H9 (cell line): ENCODE measurements around the gene RPS6KB2. TPM values are rescaled to one million over a fixed set of nuclear protein-coding genes. Genes with fewer than 3 reads are reported as not detected.
A peak's percentile ranks its signal among the peaks of the same experiment; 100 is the strongest.

Experiments used
- DNase-seq: peaks from one replicate; pipeline ENCODE4 v3.0.0-alpha.2; 2017
- H2AFZ ChIP-seq: one replicate; pipeline ENCODE4 v1.6.1; 2013; ENCODE audit warnings: mild to moderate bottlenecking, low read length, control low read depth, moderate library complexity
- H2AK5ac ChIP-seq: 2 replicates; pipeline ENCODE4 v1.6.1; 2013; ENCODE audit warnings: low read length, control low read depth, mixed read lengths; ENCODE audit not compliant: insufficient read length
- H2BK120ac ChIP-seq: one replicate; pipeline ENCODE4 v1.6.1; 2013; ENCODE audit warnings: low read depth, mild to moderate bottlenecking, low read length, control low read depth, inconsistent platforms; ENCODE audit not compliant: poor library complexity, severe bottlenecking
- H2BK12ac ChIP-seq: 2 replicates; pipeline ENCODE4 v1.6.1; 2013; ENCODE audit warnings: low read length, control low read depth, mixed read lengths, low read depth; ENCODE audit not compliant: insufficient read length
- H2BK15ac ChIP-seq: 2 replicates; pipeline ENCODE4 v1.6.1; 2013; ENCODE audit warnings: low read depth, low read length, control low read depth
- H2BK20ac ChIP-seq: one replicate; pipeline ENCODE4 v1.6.1; 2013; ENCODE audit warnings: low read depth, mild to moderate bottlenecking, low read length, control low read depth, inconsistent platforms; ENCODE audit not compliant: poor library complexity, severe bottlenecking
- H2BK5ac ChIP-seq: 2 replicates; pipeline ENCODE4 v1.6.1; 2013; ENCODE audit warnings: low read length, control low read depth, mixed read lengths; ENCODE audit not compliant: insufficient read length
- H3K14ac ChIP-seq: 2 replicates; pipeline ENCODE4 v1.6.1; 2013; ENCODE audit warnings: low read length, control low read depth; ENCODE audit not compliant: insufficient read depth
- H3K18ac ChIP-seq: 2 replicates; pipeline ENCODE4 v1.6.1; 2013; ENCODE audit warnings: low read depth, mild to moderate bottlenecking, mixed read lengths, low read length, control low read depth; ENCODE audit not compliant: insufficient read length
- H3K23ac ChIP-seq: 2 replicates; pipeline ENCODE4 v1.6.1; 2013; ENCODE audit warnings: low read length, control low read depth, mixed read lengths, low read depth; ENCODE audit not compliant: insufficient read length
- H3K23me2 ChIP-seq: 2 replicates; pipeline ENCODE4 v1.6.1; 2013; ENCODE audit warnings: low read depth, mild to moderate bottlenecking, mixed read lengths, low read length, control low read depth; ENCODE audit not compliant: insufficient read length, poor library complexity, severe bottlenecking
- H3K27ac ChIP-seq: 2 replicates; pipeline ENCODE4 v1.5.1; 2013; ENCODE audit warnings: low read length, control low read depth, mixed read lengths, low read depth; ENCODE audit not compliant: insufficient read length
- H3K27me3 ChIP-seq: 2 replicates; pipeline ENCODE4 v1.6.1; 2013; ENCODE audit warnings: low read length, control low read depth, inconsistent platforms; ENCODE audit not compliant: insufficient read depth
- H3K4ac ChIP-seq: 2 replicates; pipeline ENCODE4 v1.6.1; 2013; ENCODE audit warnings: low read depth, mild to moderate bottlenecking, control low read depth, inconsistent platforms, low read length, moderate library complexity
- H3K4me1 ChIP-seq: 2 replicates; pipeline ENCODE4 v1.6.1; 2013; ENCODE audit warnings: low read length, control low read depth, inconsistent platforms; ENCODE audit not compliant: insufficient read depth
- H3K4me2 ChIP-seq: 2 replicates; pipeline ENCODE4 v1.6.1; 2013; ENCODE audit warnings: low read length, control low read depth, mixed read lengths; ENCODE audit not compliant: insufficient read length, insufficient read depth
- H3K56ac ChIP-seq: 2 replicates; pipeline ENCODE4 v1.6.1; 2013; ENCODE audit warnings: low read depth, mild to moderate bottlenecking, mixed read lengths, low read length, control low read depth; ENCODE audit not compliant: insufficient read length
- H3K79me1 ChIP-seq: 2 replicates; pipeline ENCODE4 v1.6.1; 2013; ENCODE audit warnings: low read depth, mild to moderate bottlenecking, moderate library complexity, low read length, control low read depth, inconsistent platforms; ENCODE audit not compliant: insufficient read depth, poor library complexity, severe bottlenecking
- H3K79me2 ChIP-seq: 2 replicates; pipeline ENCODE4 v1.6.1; 2013; ENCODE audit warnings: low read length, control low read depth, inconsistent platforms; ENCODE audit not compliant: insufficient read depth
- H3K9ac ChIP-seq: 2 replicates; pipeline ENCODE4 v1.6.1; 2013; ENCODE audit warnings: low read length, control low read depth, mixed read lengths; ENCODE audit not compliant: insufficient read length; ENCODE audit errors: extremely low read depth
- H3K9me3 ChIP-seq: one replicate; pipeline ENCODE4 v1.6.1; 2013; ENCODE audit warnings: low read depth, low read length, inconsistent platforms; ENCODE audit not compliant: control insufficient read depth
- H3T11ph ChIP-seq: one replicate; pipeline ENCODE4 v1.6.1; 2013; ENCODE audit warnings: mild to moderate bottlenecking, low read length, control low read depth, inconsistent platforms
- H4K20me1 ChIP-seq: one replicate; pipeline ENCODE4 v1.6.1; 2013; ENCODE audit not compliant: control insufficient read depth, insufficient read length, insufficient read depth
- H4K5ac ChIP-seq: 2 replicates; pipeline ENCODE4 v1.6.1; 2013; ENCODE audit warnings: low read depth, mild to moderate bottlenecking, mixed read lengths, low read length, control low read depth; ENCODE audit not compliant: insufficient read length
- H4K8ac ChIP-seq: replicated peaks from 2 replicates; pipeline ENCODE4 v1.6.1; 2013; ENCODE audit warnings: low read length, control low read depth, mixed read lengths, low read depth; ENCODE audit not compliant: insufficient read length
- H4K91ac ChIP-seq: 2 replicates; pipeline ENCODE4 v1.6.1; 2013; ENCODE audit warnings: low read depth, mild to moderate bottlenecking, moderate library complexity, mixed read lengths, low read length, control low read depth; ENCODE audit not compliant: insufficient read length
- H3K27ac Mint-ChIP-seq, 3 experiments: 2 replicates in 2 of 3; 3 replicates in 1 of 3; pipeline ENCODE4 v1.8.0; 2020 to 2021; ENCODE audit warnings: mixed read lengths in 3 of 3, mild to moderate bottlenecking in 1 of 3, moderate library complexity in 1 of 3
- H3K27me3 Mint-ChIP-seq: 2 replicates; pipeline ENCODE4 v1.8.0; 2021; ENCODE audit warnings: low read depth, mild to moderate bottlenecking, moderate library complexity, mixed read lengths
- H3K36me3 Mint-ChIP-seq, 3 experiments: 2 replicates in 2 of 3; 3 replicates in 1 of 3; pipeline ENCODE4 v1.8.0; 2020 to 2021; ENCODE audit warnings: low read depth in 3 of 3, mixed read lengths in 3 of 3; ENCODE audit not compliant: insufficient read depth in 1 of 3
- H3K4me1 Mint-ChIP-seq, 2 experiments: 2 replicates each; pipeline ENCODE4 v1.8.0; 2020; ENCODE audit warnings: mixed read lengths in 2 of 2
- H3K4me3 Mint-ChIP-seq, 2 experiments: 2 replicates in 1 of 2; 3 replicates in 1 of 2; pipeline ENCODE4 v1.8.0; 2020 to 2021; ENCODE audit warnings: mild to moderate bottlenecking in 2 of 2, mixed read lengths in 2 of 2, moderate library complexity in 1 of 2
- H3K9me3 Mint-ChIP-seq, 2 experiments: 2 replicates in 1 of 2; 3 replicates in 1 of 2; pipeline ENCODE4 v1.8.0; 2020; ENCODE audit warnings: mild to moderate bottlenecking in 2 of 2, mixed read lengths in 2 of 2, moderate library complexity in 1 of 2
- WGBS: extraction: QIAGEN DNeasy Blood & Tissue Kit; methylation state at CpG from one replicate; pipeline ENCODE4 v1.1.7; 2013; ENCODE audit warnings: missing lambda C conversion rate, low lambda C conversion rate, mixed read lengths; ENCODE audit not compliant: insufficient read length; ENCODE audit errors: extremely low coverage; 5-methylcytosine and 5-hydroxymethylcytosine counted together
- total RNA-seq: library from RNA; stranded (reverse); gene quantifications from 2 replicates; pipeline ENCODE4 v1.2.1, GENCODE V29; 2021
- TF ChIP-seq, protein P1 (sequence below): fragments of 200-600 bp; sonication (generic); conservative IDR thresholded peaks from 3 replicates; pipeline ENCODE4 v1.8.0; 2021; ENCODE audit warnings: antibody characterized with exemption, mild to moderate bottlenecking

Gene RPS6KB2
- total RNA-seq, 1 experiment from 2014 or later, result 51.7 TPM

DNA sequence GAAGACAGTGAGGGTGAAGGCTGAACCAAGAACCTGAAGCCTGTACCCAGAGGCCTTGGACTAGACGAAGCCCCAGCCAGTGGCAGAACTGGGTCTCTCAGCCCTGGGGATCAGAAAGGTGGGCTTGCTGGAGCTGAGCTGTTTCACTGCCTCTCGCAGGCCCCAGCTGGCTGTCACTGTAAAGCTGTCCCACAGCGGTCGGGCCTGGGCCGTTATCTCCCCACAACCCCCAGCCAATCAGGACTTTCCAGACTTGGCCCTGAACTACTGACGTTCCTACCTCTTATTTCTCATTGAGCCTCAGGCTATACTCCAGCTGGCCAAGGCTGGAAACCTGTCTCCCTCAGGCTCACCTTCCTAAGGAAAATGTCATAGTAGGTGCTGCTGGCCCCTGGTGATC lies 30.8 kb upstream of the RPS6KB2 start:
- H3K79me1 ChIP-seq, result peaks cover 3% of the 10 kb centered on the region
- no peak overlapping the region for H3K56ac ChIP-seq
- H3T11ph ChIP-seq, result no peak overlapping the region
- Mint-ChIP-seq H3K4me1 (peaks cover 19 to 21% of the 10 kb centered on the region in 2 experiments), H3K27ac (peak overlapping the region; percentile 49 to 87 (median 55); a peak in 2 of 7 replicates), H3K4me3 (peak overlapping the region in 1 of 2 experiments; percentile 54; a peak in 2 of 5 replicates), H3K9me3 (no peaks in the 10 kb centered on the region; a peak in 1 of 5 replicates), H3K27me3 (no peaks in the 10 kb centered on the region), H3K36me3 (peaks cover 20 to 57% (median 51%) of the 10 kb centered on the region in 3 experiments)
- no peak overlapping the region for H2BK15ac ChIP-seq
- TF ChIP-seq, protein P1, sequence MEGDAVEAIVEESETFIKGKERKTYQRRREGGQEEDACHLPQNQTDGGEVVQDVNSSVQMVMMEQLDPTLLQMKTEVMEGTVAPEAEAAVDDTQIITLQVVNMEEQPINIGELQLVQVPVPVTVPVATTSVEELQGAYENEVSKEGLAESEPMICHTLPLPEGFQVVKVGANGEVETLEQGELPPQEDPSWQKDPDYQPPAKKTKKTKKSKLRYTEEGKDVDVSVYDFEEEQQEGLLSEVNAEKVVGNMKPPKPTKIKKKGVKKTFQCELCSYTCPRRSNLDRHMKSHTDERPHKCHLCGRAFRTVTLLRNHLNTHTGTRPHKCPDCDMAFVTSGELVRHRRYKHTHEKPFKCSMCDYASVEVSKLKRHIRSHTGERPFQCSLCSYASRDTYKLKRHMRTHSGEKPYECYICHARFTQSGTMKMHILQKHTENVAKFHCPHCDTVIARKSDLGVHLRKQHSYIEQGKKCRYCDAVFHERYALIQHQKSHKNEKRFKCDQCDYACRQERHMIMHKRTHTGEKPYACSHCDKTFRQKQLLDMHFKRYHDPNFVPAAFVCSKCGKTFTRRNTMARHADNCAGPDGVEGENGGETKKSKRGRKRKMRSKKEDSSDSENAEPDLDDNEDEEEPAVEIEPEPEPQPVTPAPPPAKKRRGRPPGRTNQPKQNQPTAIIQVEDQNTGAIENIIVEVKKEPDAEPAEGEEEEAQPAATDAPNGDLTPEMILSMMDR, result no peak
- no peak overlapping the region for H2BK120ac ChIP-seq
- no peak for DNase-seq
- H3K4me1 ChIP-seq, result peaks cover 2% of the 10 kb centered on the region; the same call in 1 of the 2 replicates
- H3K23ac ChIP-seq, result no peak overlapping the region
- WGBS, result no CpG with 5 or more reads among the region's 6 CpGs
- peaks cover 5% of the 10 kb centered on the region for H3K23me2 ChIP-seq
- no peak overlapping the region for H2AK5ac ChIP-seq
- no peak overlapping the region for H2AFZ ChIP-seq
- no peak overlapping the region for H3K4ac ChIP-seq
- H3K27ac ChIP-seq, result no peak overlapping the region
- no peak overlapping the region for H4K8ac ChIP-seq
- H3K79me2 ChIP-seq, result peaks cover 4% of the 10 kb centered on the region; the same call in 1 of the 2 replicates
- H4K91ac ChIP-seq, result no peak overlapping the region
- no peak overlapping the region for H2BK12ac ChIP-seq
- H3K9me3 ChIP-seq, result no peaks in the 10 kb centered on the region
- no peak overlapping the region for H3K18ac ChIP-seq
- no peak overlapping the region for H4K5ac ChIP-seq
- H4K20me1 ChIP-seq, result no peaks in the 10 kb centered on the region
- H3K14ac ChIP-seq, result no peak overlapping the region
- H3K9ac ChIP-seq, result no peak overlapping the region
- no peak overlapping the region for H2BK5ac ChIP-seq
- no peaks in the 10 kb centered on the region for H3K27me3 ChIP-seq
- no peak overlapping the region for H2BK20ac ChIP-seq
- no peak overlapping the region for H3K4me2 ChIP-seq
